Activated T-helper 2 cell treated with anti-CD3 and anti-CD28 coated beads, Interferon-gamma antibody, Interleukin-2, Interleukin-4, amounts not matched to agents 10 μg/mL and 5 μg/mL and 100 μg/mL, durations not matched to agents 14 hours and 24 hours and 36 hours (primary cell): ENCODE data around the gene PATE1. TPM values are rescaled to one million over a fixed set of nuclear protein-coding genes. Genes with fewer than 3 reads are reported as not detected.

Source experiments
- DNase-seq: peaks from one replicate; pipeline ENCODE4 v3.0.0; 2021; ENCODE audit warnings: low spot score
- H3K27ac Mint-ChIP-seq: one replicate; pipeline ENCODE4 v1.8.0; 2021; ENCODE audit warnings: mixed read lengths
- H3K27me3 Mint-ChIP-seq: one replicate; pipeline ENCODE4 v1.8.0; 2021; ENCODE audit warnings: low read depth, mixed read lengths
- H3K36me3 Mint-ChIP-seq: one replicate; pipeline ENCODE4 v1.8.0; 2021; ENCODE audit warnings: low read depth, mixed read lengths
- H3K4me1 Mint-ChIP-seq: one replicate; pipeline ENCODE4 v1.8.0; 2021; ENCODE audit warnings: low read depth, mixed read lengths
- H3K4me3 Mint-ChIP-seq: one replicate; pipeline ENCODE4 v1.8.0; 2021; ENCODE audit warnings: low read depth, mild to moderate bottlenecking, moderate library complexity, mixed read lengths
- H3K9me3 Mint-ChIP-seq: one replicate; pipeline ENCODE4 v1.8.0; 2021; ENCODE audit warnings: mixed read lengths
- intact Hi-C: fragments of 100-400 bp; cut with micrococcal nuclease; formaldehyde crosslinking; loops from one replicate; pipeline ENCODE4 v1.15.1; 2023
- total RNA-seq: library from RNA; stranded (reverse); gene quantifications from 2 replicates; pipeline ENCODE4 v1.2.3, GENCODE V29; 2022

Gene PATE1
- total RNA-seq, 1 donor from 2014 or later, result not detected

DNA sequence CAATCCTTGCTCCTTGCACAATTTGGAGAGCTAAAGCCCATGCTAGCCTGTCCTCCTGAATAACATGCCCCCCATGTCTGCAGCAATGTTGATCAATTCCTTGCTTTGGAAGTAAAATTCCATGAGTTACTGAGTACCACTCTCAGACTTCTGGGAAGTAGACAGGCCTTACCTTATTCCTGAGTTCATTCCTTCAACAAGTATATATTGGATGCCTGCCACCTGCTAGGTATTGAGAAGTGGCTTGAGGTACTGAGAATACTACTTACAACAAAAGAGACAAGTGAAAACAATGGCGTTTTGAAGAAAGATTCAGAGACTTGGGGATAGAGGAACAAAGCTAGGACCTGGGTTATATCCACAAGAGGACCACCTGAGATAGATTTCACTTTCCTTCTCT, 20.2 kb downstream of the PATE1 start:
- Mint-ChIP-seq H3K9me3 (no peaks in the 10 kb centered on the region), H3K36me3 (no peaks in the 10 kb centered on the region), H3K4me1 (no peaks in the 10 kb centered on the region), H3K27me3 (peaks cover 15% of the 10 kb centered on the region), H3K27ac (no peak overlapping the region), H3K4me3 (no peak overlapping the region)
- intact Hi-C loops, result no loop called here
- no peak for DNase-seq

DNA sequence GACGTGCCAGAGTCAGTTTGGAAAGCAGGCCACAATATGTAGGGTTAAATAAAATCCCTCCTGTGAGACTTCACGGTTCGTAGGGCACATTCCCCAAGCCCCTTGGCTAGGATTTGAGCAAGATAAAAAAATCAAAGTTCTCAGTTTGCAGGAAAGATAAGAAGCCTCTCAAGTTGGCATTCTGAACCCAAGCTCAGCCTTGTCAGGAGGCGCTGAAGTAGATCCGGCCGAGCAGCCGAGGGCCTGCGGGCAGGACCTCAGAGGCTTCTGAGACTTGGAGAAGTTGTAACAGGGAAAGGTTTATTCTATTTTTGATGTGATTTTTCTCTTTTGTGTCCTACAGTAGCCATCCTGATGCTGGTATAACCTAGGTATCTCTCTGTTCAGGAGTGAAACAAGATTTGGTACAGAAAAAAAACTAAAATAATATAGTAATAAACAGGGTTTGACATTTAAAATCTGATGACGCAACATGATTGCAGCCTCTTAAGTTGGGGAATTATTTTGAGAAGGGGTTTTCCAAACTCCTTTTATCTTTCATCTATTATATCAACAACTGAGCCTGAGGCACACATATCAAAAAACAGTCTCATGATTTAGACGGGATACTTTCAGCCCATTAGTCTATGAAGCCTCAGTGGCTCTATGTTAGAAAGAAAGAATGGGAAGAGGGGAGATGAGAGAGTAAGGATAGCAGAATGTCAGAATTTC, 22.4 kb downstream of the PATE1 start:
- intact Hi-C loops, result no loop called here
- Mint-ChIP-seq H3K4me1 (no peaks in the 10 kb centered on the region), H3K9me3 (no peaks in the 10 kb centered on the region), H3K4me3 (no peak overlapping the region), H3K27ac (no peak overlapping the region), H3K27me3 (peaks cover 15% of the 10 kb centered on the region), H3K36me3 (no peaks in the 10 kb centered on the region)
- DNase-seq, result no peak

DNA sequence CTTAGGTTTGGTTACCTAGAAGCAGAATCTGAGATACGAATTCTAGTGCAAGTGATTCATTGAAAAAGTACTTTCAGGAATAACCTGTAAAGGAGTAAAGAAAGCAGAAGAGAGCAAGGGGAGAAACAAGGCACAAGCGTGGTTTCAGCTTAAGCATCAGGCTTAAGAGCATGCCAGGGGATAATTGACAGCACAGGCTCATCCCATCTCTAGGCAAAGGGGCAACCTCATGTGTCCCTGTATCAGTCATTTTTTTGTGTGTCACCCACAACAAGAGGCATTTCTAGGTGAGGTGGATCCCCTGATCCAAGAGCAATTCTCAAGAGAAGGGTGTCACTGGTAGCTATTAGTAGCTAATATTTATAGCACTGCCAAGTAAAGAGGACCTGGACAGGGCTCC, 24.5 kb downstream of the PATE1 start:
- no peak for DNase-seq
- no peaks in the 10 kb centered on the region for H3K9me3 Mint-ChIP-seq
- H3K4me3 Mint-ChIP-seq, result no peak overlapping the region
- H3K36me3 Mint-ChIP-seq, result no peaks in the 10 kb centered on the region
- peaks cover 10% of the 10 kb centered on the region for H3K27me3 Mint-ChIP-seq
- H3K4me1 Mint-ChIP-seq, result no peaks in the 10 kb centered on the region
- intact Hi-C loops, result no loop called here
- no peak overlapping the region for H3K27ac Mint-ChIP-seq

DNA sequence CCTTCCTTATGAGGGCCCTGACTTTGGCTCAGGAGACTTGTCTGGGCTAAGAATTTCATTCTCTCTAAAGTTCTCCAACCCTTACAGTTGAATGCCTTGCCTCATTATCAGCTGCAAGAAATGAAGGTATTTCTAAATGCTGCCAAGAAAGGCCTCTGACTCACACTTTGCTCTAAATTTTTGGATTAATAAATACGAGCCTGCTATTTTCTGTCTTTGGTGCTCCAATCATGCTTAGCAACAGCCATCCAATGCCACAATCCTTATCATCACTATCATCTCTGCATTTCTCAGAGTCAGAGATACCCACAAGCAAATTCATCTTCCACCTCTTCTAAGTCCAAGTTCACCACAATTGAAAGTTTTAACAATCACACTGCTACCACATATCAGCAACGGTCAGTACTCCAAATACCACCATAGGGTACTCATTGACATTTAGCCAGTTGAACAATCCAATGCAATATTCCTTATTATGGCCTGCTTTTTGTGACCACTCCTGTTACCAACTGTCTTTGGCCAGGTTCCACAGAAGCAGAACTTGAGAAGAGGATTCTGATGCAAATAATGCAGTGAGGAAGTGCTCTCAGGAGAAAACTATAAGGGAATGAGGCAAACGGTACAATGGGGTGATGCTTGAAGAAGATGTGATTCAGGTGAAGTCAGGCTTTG, 26.9 kb downstream of the PATE1 start:
- intact Hi-C loops, result no loop called here
- Mint-ChIP-seq H3K9me3 (no peaks in the 10 kb centered on the region), H3K27me3 (peaks cover 8% of the 10 kb centered on the region), H3K36me3 (no peaks in the 10 kb centered on the region), H3K4me1 (no peaks in the 10 kb centered on the region), H3K4me3 (no peak overlapping the region), H3K27ac (no peak overlapping the region)
- DNase-seq, result no peak

DNA sequence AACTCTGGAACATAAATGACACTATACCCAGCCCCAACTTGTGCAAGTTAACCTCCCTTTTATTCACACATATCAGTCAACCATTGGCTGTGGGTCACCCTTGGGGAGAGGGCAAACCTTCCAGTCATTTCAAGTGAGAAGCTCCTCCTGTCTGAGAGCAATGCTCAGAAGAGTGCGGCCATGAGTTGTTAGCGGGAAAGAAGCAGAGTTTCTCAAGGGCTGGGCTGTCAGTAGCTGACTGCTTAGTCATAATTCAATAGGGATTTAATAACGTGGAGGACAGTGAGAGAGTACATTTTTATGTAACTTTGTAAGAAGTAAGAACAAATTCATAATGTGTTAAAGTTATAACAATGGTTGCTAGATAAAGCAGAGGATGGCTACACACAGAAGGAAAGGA, 27.4 kb downstream of the PATE1 start:
- DNase-seq, result no peak
- H3K4me3 Mint-ChIP-seq, result no peak overlapping the region
- H3K36me3 Mint-ChIP-seq, result no peaks in the 10 kb centered on the region
- no peaks in the 10 kb centered on the region for H3K9me3 Mint-ChIP-seq
- peaks cover 8% of the 10 kb centered on the region for H3K27me3 Mint-ChIP-seq
- intact Hi-C loops, result no loop called here
- H3K4me1 Mint-ChIP-seq, result no peaks in the 10 kb centered on the region
- no peak overlapping the region for H3K27ac Mint-ChIP-seq

DNA sequence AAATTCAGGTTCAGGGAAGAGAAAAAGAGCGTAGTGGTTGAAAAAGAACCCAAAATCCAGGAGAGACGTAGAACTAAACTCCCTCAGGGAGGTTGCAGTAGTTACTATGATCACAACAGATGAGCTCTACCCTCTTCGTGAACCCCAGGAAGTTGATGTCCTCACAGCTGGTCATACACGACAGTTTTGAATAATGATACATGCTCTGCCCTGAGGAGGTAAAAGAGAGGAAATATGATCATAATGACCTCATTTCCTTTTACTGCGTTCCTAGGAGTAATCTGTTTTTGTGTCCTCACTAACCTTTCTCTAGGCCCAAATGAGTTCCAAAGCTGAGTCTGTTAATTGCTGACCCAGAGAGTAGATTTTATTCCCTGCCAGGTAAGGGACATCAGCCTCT, 31.2 kb downstream of the PATE1 start:
- H3K4me3 Mint-ChIP-seq, result no peak overlapping the region
- H3K27me3 Mint-ChIP-seq, result peaks cover 7% of the 10 kb centered on the region
- intact Hi-C loops, result no loop called here
- H3K36me3 Mint-ChIP-seq, result no peaks in the 10 kb centered on the region
- no peaks in the 10 kb centered on the region for H3K4me1 Mint-ChIP-seq
- no peak for DNase-seq
- no peaks in the 10 kb centered on the region for H3K9me3 Mint-ChIP-seq
- H3K27ac Mint-ChIP-seq, result no peak overlapping the region

DNA sequence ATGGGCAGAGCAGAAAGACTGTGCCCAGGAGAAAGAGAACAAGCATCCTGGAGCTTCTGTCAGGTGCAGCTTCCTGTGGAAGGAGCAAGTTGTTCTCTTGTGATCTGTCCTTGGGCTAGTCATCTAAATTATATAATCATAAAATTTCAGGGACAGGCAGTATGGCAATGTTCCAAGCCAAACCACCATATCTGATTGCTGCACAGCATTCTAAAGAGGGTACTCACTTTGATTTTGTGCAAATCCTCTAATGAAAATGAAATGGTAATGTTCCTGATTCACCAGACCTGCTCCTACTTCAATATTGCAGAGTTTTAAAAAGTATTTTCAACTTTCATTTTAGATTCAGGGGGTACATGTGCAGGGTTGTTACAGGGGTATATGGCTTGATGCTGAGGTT, 32.6 kb downstream of the PATE1 start, which contains the start of gene PATE2:
Gene PATE2, minus strand, starts transcription at position 101 of the 400 bp plus-strand sequence. Its CDS starts 55 bp downstream, at position 46.
- H3K27me3 Mint-ChIP-seq, result peaks cover 7% of the 10 kb centered on the region
- H3K4me3 Mint-ChIP-seq, result no peak within 1 kb of the TSS
- H3K27ac Mint-ChIP-seq, result no peak within 1 kb of the TSS
- H3K9me3 Mint-ChIP-seq, result no peaks in the 10 kb centered on the region
- H3K4me1 Mint-ChIP-seq, result no peaks in the 10 kb centered on the region
- H3K36me3 Mint-ChIP-seq, result no peaks in the 10 kb centered on the region
- DNase-seq, result no peak
- intact Hi-C loops, result no loop called here

DNA sequence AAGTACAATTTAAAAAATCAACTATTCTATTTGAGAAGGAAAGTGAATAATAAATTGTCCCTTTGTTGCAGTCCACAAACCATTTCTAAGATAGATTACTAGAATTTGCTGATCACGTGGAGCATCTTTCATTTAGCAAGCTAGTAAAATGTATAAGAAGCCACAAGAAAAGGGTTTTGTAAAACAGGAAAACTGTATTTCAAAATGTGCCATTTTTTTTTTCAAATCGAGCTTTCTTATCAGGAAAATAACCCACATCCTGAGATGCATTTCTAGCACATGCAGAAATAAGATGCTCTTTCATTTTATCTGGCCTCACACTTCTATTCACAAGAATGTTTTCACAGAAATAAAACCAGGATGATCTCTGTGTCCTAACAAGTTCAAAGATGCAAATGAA, 38.6 kb downstream of the PATE1 start:
- H3K36me3 Mint-ChIP-seq, result no peaks in the 10 kb centered on the region
- no peak overlapping the region for H3K4me3 Mint-ChIP-seq
- intact Hi-C loops, result no loop called here
- H3K4me1 Mint-ChIP-seq, result peaks cover 2% of the 10 kb centered on the region
- no peak for DNase-seq
- H3K27ac Mint-ChIP-seq, result no peak overlapping the region
- H3K9me3 Mint-ChIP-seq, result no peaks in the 10 kb centered on the region
- H3K27me3 Mint-ChIP-seq, result peaks cover 4% of the 10 kb centered on the region

DNA sequence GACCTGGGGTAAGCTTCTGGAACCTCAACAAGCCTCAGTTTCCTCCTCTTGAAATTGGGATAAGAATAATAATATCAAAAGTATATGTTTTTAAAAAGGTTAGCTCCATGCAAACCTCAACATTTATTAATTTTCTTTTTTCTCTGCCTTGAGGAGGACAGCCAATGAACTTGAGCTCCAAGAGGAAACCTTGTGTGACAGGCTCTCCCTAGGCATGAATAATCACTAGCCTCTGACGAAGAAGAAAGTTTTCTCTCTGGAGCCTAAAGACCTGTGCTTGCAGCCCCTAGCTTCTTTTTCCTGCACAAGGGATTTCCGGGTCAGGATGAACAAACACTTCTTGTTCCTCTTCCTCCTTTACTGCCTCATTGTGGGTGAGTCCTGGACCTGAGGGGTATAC, 41.7 kb downstream of the PATE1 start, which contains the start of gene PATE3:
Gene PATE3, plus strand, starts transcription at position 301 of the 400 bp plus-strand sequence. Its CDS starts 25 bp downstream, at position 326.
- no peak for DNase-seq
- H3K36me3 Mint-ChIP-seq, result no peaks in the 10 kb centered on the region
- no peaks in the 10 kb centered on the region for H3K27me3 Mint-ChIP-seq
- H3K4me3 Mint-ChIP-seq, result no peak within 1 kb of the TSS
- H3K9me3 Mint-ChIP-seq, result no peaks in the 10 kb centered on the region
- intact Hi-C loops, result no loop called here
- no peak within 1 kb of the TSS for H3K27ac Mint-ChIP-seq
- H3K4me1 Mint-ChIP-seq, result peaks cover 2% of the 10 kb centered on the region

DNA sequence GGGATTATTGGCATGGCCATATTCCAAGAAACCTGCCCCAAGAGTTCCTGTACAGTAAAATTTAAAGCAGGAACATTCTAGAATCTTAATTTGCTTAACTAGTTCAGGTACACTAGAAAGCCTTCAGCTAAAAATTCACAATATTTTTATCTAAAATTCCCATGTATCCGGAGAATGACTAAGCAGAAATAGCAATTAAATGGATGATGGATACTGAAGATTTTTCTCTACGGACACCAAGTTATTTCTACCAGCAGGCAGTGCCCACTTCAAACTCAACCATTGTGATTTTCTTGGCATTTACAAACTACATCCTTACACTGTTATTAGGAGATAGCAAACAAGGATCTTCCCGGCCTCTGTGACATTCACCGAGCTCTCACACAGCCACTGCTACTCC, 44.7 kb downstream of the PATE1 start:
- DNase-seq, result no peak
- Mint-ChIP-seq H3K4me3 (no peak overlapping the region), H3K36me3 (no peaks in the 10 kb centered on the region)

DNA sequence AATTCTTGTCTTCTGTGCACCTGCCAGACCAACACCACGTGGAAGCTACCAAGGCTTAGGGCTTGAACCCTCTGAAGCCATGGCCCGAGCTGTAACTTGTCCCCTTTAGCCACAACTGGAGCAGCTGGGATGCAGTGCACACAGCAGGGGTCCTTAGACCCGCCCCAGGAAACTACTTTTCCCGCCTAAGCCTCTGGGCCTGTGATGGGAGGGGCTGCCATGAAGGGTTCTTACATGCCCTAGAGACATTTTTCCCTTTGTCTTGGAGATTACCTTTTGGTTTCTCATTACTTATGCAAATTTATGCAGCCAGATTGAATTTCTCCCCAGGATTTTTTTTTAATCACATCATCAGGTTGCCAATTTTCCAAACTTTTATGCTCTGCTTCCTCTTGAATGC, 51.6 kb downstream of the PATE1 start:
- no peak overlapping the region for H3K4me3 Mint-ChIP-seq
- intact Hi-C loops, result no loop called here
- no peaks in the 10 kb centered on the region for H3K4me1 Mint-ChIP-seq
- no peak for DNase-seq
- H3K36me3 Mint-ChIP-seq, result no peaks in the 10 kb centered on the region
- no peak overlapping the region for H3K27ac Mint-ChIP-seq
- H3K27me3 Mint-ChIP-seq, result peaks cover 2% of the 10 kb centered on the region
- peaks cover 43% of the 10 kb centered on the region for H3K9me3 Mint-ChIP-seq

More for the DNA sequence above, 44.7 kb downstream of the PATE1 start:
- Mint-ChIP-seq H3K27ac (no peak overlapping the region), H3K27me3 (peaks cover 2% of the 10 kb centered on the region), H3K9me3 (peaks cover 10% of the 10 kb centered on the region), H3K4me1 (no peaks in the 10 kb centered on the region)
- intact Hi-C loops, result no loop called here
